Mucosa of descending colon (tissue), 3 donors: Measurements from ENCODE around the gene PTAFR. TPM values are rescaled to one million over a fixed set of nuclear protein-coding genes. Genes with fewer than 3 reads are reported as not detected.
"Not testable (repeated sequence)": the region's sequence is repeated elsewhere in the genome, so short reads cannot be mapped to it uniquely, and the experiment has no call there.

ENCODE experiments used
- ATAC-seq: fragments of 200-7000 bp; cut with Tn5 transposase; one replicate; pipeline ENCODE4 v1.9.1; 2020; ENCODE audit warnings: mild to moderate bottlenecking, moderate library complexity
- DNase-seq, 3 donors: peaks; one replicate each; pipeline ENCODE4 v3.0.0-alpha.2; 2020
- H3K36me3 ChIP-seq: fragments of 200-600 bp; one replicate; pipeline ENCODE4 v1.8.0; 2021; ENCODE audit warnings: low read depth, mild to moderate bottlenecking
- H3K4me1 ChIP-seq: fragments of 200-600 bp; one replicate; pipeline ENCODE4 v1.8.0; 2021; ENCODE audit warnings: low read depth, mild to moderate bottlenecking
- H3K4me3 ChIP-seq: fragments of 200-600 bp; one replicate; pipeline ENCODE4 v1.8.0; 2021; ENCODE audit warnings: mild to moderate bottlenecking
- H3K9me3 ChIP-seq: fragments of 200-600 bp; one replicate; pipeline ENCODE4 v1.8.0; 2021; ENCODE audit warnings: mild to moderate bottlenecking
- intact Hi-C, 2 donors: fragments of 100-400 bp; cut with DNase I in 1 of 2; cut with micrococcal nuclease in 1 of 2; formaldehyde crosslinking; loops; one replicate each; pipeline versions ENCODE4 v1.11.0 to v1.11.1; 2022; cut with DNase I, micrococcal nuclease
- total RNA-seq, 3 donors: library from RNA; stranded (reverse); fragmentation: NEBNext Ultra II Directional in 2 of 3; extraction: Animal tissue kit (Norgen Biotek cat#: 25700) in 2 of 3; gene quantifications; one replicate each; pipeline versions ENCODE4 v1.2.1 to v1.2.4, GENCODE V29; 2021 to 2023
- TF ChIP-seq, protein P1 (sequence below): fragments of 200-600 bp; IDR thresholded peaks from one replicate; pipeline ENCODE4 v1.8.0; 2022; ENCODE audit warnings: antibody characterized with exemption, mild to moderate bottlenecking
- donor health status: DM: no; HTN: no; CAD: no; lungs with moderate emphysema.
- donor health status: DM: no; HTN: no; CAD: no.
- donor health status: DM: no; HTN: yes; CAD: no.

The PTAFR gene
- total RNA-seq, 3 donors from 2014 or later: 2.4 to 4.8 (median 4.0) TPM

DNA sequence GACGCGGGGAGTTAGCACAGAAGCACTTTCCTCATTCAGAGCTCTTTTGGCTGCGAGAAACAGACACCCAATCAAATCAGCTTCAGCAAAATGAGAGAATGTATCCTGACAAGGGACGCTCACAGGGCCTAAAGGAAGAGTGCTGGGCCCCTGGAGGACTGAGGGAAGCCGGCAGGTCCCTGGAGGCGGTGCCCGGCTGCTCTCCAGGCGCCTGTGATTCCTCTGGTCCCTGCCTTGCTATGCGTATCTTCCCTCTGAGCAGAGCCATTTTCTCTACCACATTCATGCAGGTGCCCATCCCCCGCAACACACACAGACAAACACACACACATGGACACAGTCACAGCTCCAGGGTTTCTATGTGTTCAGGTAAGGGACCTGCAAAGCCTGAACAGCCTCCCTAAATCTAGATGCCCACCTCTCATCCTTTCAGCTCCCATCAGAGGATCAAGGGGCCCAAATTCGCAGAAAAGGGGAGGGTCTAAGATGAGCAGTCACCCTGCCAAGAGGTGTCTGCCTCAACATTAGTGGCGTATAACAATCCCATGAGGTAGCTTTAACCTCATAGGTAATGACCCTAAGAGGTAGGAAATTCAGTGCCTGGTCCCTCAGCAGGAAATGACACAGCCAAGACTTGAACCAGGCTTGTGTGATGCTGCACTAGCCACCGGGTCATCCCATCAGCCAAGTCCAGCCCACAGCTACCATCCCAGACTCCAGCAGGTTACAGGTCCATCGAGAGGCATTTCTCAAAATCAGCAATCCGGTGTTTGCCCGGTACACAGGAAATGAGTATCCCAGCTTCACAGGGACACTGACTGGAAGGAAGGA lies 29.0 kb downstream of the PTAFR start:
- no peak for ATAC-seq
- no peaks in the 10 kb centered on the region for H3K9me3 ChIP-seq
- TF ChIP-seq, protein P1, sequence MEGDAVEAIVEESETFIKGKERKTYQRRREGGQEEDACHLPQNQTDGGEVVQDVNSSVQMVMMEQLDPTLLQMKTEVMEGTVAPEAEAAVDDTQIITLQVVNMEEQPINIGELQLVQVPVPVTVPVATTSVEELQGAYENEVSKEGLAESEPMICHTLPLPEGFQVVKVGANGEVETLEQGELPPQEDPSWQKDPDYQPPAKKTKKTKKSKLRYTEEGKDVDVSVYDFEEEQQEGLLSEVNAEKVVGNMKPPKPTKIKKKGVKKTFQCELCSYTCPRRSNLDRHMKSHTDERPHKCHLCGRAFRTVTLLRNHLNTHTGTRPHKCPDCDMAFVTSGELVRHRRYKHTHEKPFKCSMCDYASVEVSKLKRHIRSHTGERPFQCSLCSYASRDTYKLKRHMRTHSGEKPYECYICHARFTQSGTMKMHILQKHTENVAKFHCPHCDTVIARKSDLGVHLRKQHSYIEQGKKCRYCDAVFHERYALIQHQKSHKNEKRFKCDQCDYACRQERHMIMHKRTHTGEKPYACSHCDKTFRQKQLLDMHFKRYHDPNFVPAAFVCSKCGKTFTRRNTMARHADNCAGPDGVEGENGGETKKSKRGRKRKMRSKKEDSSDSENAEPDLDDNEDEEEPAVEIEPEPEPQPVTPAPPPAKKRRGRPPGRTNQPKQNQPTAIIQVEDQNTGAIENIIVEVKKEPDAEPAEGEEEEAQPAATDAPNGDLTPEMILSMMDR: no peak
- H3K36me3 ChIP-seq: no peaks in the 10 kb centered on the region
- H3K4me1 ChIP-seq: no peaks in the 10 kb centered on the region
- H3K4me3 ChIP-seq: no peak overlapping the region
- DNase-seq: no peak
- intact Hi-C loops: no loop called here

DNA sequence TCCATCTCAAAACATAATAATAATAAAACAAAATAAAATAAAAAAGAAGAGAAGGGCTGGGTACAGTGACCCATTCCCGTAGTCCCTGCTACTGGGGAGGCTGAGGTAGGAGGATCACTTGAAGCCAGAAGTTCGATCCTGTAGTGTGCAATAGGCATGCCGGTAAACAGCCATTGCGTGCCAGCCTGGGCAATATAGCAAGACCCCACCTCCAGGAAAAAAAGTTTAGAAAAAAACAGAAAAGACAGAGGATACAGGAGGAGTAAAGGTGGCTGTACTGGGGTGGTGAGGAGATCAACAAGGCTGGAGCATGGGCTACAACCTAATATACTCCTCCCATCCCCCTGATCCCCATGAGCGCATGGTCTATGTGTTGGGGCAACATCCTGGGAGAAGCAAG lies 30.8 kb downstream of the PTAFR start:
- H3K36me3 ChIP-seq: no peaks in the 10 kb centered on the region
- no peak for ATAC-seq
- no peak overlapping the region for H3K4me3 ChIP-seq
- DNase-seq: no peak
- H3K9me3 ChIP-seq: no peaks in the 10 kb centered on the region
- H3K4me1 ChIP-seq: no peaks in the 10 kb centered on the region
- TF ChIP-seq, protein P1: no peak
- intact Hi-C loops: no loop called here

DNA sequence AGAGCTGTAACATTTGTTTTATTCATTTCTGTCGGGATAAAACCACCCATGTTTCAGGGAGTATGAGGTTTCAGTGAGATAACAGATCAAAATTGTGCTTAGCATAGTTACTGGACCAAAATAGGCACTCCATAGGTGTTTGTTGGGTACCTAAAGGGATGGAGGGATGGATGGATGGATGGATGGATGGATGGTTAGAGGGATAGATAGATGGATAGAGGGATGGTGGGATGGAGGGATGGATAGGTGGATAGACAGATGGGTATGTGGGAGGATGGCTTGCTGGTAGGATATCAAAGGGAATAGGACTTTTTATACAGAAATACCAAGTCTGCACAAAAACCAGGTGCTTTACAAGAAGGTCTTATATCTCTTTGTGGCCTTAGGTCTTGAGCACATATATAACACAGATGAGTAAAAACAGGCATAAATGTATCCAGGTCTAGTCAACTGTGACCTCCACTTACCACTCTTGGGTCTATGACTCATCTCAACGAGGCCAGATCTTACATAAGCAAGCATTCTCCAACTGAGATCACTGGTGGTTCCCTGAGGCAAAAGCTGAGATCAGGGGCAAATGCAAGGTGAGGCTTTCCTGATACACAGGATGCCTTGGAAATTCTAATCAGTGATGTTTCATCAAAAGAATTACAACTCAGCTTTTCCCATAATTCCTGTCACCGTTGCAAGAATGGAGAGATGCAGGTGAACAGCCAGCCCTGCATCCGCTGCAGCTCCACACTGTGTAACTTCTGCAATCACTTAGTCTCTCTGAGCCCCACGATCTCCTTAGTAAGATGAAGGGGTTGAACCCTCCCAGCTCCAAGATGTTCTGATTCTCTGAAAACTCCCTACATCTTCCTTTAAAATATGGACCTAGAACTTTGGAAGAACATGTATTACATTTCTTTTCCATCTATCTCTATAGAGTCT lies 32.0 kb downstream of the PTAFR start:
- Histone ChIP-seq H3K9me3 (no peaks in the 10 kb centered on the region), H3K36me3 (no peaks in the 10 kb centered on the region), H3K4me3 (no peak overlapping the region), H3K4me1 (no peaks in the 10 kb centered on the region)
- TF ChIP-seq, protein P1: no peak
- ATAC-seq (peak; percentile 24), DNase-seq (no peak)
- intact Hi-C loops: no loop called here

DNA sequence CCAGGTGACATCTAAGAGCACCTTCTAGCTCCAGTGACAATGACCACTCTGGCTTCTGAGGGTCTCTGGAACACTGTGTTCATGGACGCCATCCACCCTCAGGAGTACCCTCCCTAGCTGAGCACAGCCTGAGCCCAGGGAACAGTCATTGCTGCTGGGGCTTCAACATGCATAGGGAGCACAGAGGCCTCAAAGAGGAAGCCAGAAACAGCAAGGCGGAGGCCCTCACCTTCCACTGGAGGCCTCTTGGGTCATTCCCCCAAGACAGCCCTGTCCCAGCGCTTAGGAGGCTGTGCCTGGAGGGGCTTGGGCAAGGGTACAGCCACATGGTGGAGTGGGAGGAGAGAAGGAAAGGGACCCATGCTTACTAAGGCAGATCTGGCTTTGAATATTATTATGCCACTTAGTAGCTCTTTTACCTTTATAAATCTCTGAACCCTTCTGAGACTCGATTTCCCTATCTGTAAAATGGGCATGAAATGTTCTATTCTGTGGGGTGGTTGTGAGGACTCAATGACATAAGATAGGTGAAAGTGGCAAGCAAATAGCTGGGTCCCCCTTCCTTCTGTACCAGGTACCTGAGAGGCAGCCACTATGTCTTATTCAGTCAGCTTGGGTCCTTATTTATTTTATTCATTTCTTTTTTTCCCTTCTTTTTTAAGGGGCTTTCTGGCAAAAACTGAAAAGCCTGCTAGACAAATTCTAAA lies 32.8 kb downstream of the PTAFR start:
- DNase-seq: no peak
- no peak for ATAC-seq
- TF ChIP-seq, protein P1: no peak
- Histone ChIP-seq H3K36me3 (no peaks in the 10 kb centered on the region), H3K9me3 (no peaks in the 10 kb centered on the region), H3K4me1 (no peaks in the 10 kb centered on the region), H3K4me3 (no peak overlapping the region)
- intact Hi-C loops: no loop called here

DNA sequence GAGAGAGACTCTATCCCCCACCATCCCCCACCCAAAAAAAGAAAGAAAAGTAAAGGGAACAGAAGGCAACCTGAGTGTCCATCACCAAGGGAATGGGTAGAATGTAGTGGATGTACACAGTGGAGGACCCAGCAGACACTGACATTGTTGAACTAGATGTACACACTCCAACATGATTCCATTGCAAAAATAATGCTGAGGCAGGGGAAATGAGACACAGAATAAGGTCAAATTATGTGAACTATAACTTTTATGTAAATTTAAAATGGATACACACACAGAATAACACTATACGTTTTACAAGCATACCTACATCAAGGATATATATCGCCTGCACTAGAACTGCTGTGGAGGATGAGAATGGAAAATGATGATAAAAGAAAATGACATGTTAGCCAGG lies 34.8 kb downstream of the PTAFR start:
- DNase-seq: no peak
- Histone ChIP-seq H3K9me3 (no peaks in the 10 kb centered on the region), H3K36me3 (no peaks in the 10 kb centered on the region), H3K4me3 (no peak overlapping the region), H3K4me1 (no peaks in the 10 kb centered on the region)
- intact Hi-C loops: no loop called here
- no peak for ATAC-seq
- TF ChIP-seq, protein P1: no peak

DNA sequence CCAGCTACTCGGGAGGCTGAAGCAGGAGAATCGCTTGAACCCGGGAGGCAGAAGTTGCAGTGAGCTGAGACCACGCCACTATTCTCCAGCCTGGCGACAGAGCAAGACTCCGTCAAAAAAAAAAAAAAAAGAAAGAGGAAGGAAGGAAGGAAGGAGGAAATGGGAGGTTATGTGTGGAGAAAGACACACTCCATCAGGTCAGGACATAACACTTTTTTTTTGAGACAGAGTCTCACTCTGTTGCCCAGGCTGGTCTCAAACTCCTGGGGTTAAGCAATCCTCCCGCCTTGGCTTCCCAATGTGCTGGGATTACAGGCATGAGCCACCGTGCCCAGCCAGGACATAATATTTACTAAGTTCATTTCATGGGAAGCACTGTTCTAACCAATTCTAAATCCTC lies 36.6 kb downstream of the PTAFR start:
- ATAC-seq, H3K4me1 ChIP-seq, H3K9me3 ChIP-seq, H3K36me3 ChIP-seq, DNase-seq, H3K4me3 ChIP-seq, intact Hi-C loops: not testable (repeated sequence)
